H1 (cell line): Measurements from ENCODE around the gene HSPA12A. TPM values are rescaled to one million over a fixed set of nuclear protein-coding genes. Genes with fewer than 3 reads are reported as not detected.

Experiments used
- CBX5 ChIP-seq: fragments of 300-800, 300-1000 bp; sonication (generic); IDR thresholded peaks from 2 replicates; pipeline ENCODE4 v1.7.1; 2016; ENCODE audit warnings: antibody characterized with exemption, low read length, low read depth
- HDAC6 ChIP-seq: IDR thresholded peaks from one replicate; pipeline ENCODE4 v1.7.1; 2012; ENCODE audit warnings: low read depth, mild to moderate bottlenecking, inconsistent platforms, low read length, moderate library complexity
- MAFK ChIP-seq: IDR thresholded peaks from 2 replicates; pipeline ENCODE4 v1.6.1; 2012; ENCODE audit warnings: low read depth, mild to moderate bottlenecking, improper control_type of control experiment, low read length
- POLR2AphosphoS5 ChIP-seq: IDR thresholded peaks from 2 replicates; pipeline ENCODE4 v1.6.1; 2011; ENCODE audit warnings: low read depth, low read length
- RBBP5 ChIP-seq: IDR thresholded peaks from 2 replicates; pipeline ENCODE4 v1.7.1; 2012; ENCODE audit warnings: low read depth, mild to moderate bottlenecking, inconsistent platforms, low read length, moderate library complexity, borderline replicate concordance
- RFX5 ChIP-seq: IDR thresholded peaks from 2 replicates; pipeline ENCODE4 v1.6.1; 2011; ENCODE audit warnings: low read depth, low read length, improper control_type of control experiment, borderline replicate concordance
- SIRT6 ChIP-seq: IDR thresholded peaks from one replicate; pipeline ENCODE4 v1.7.1; 2012; ENCODE audit warnings: low read length, inconsistent platforms
- SP4 ChIP-seq: IDR thresholded peaks from 2 replicates; pipeline ENCODE4 v1.6.1; 2012; ENCODE audit warnings: low read length, inconsistent platforms
- TCF12 ChIP-seq: IDR thresholded peaks from 2 replicates; pipeline ENCODE4 v1.6.1; 2011; ENCODE audit warnings: low read depth, mild to moderate bottlenecking, low read length
- polyA plus RNA-seq, 7 experiments: library from polyadenylated mRNA; depleted of rRNA in 3 of 7; stranded (reverse) in 5 of 7; unstranded in 2 of 7; fragments of >200 nt in 5 of 7; fragments of 200-250 nt in 2 of 7; gene quantifications; 1 replicate in 5 of 7; 2 replicates in 1 of 7; 4 replicates in 1 of 7; pipeline versions ENCODE4 v1.2.1 to v1.2.3, GENCODE V29; 2011 to 2013; ENCODE audit warnings: missing spikeins in 2 of 7, mixed read lengths in 2 of 7
- total RNA-seq: library from RNA; stranded (reverse); fragmentation: NEBNext Ultra II Directional; extraction: Animal tissue kit (Norgen Biotek cat#: 25700); gene quantifications from 2 replicates; pipeline ENCODE4 v1.2.1, GENCODE V29; 2021
- TF ChIP-seq, protein P1 (sequence below): fragments of 300-600 bp; sonication (generic); IDR thresholded peaks from 2 replicates; pipeline ENCODE4 v1.7.1; 2012; ENCODE audit warnings: low read length, moderate library complexity, mild to moderate bottlenecking, inconsistent platforms; ENCODE audit not compliant: insufficient replicate concordance
- TF ChIP-seq, protein P2 (sequence below): IDR thresholded peaks from 2 replicates; pipeline ENCODE4 v1.6.1; 2011; ENCODE audit warnings: low read depth, mild to moderate bottlenecking, low read length; ENCODE audit not compliant: insufficient read depth
- TF ChIP-seq, protein P3 (sequence below): IDR thresholded peaks from 2 replicates; pipeline ENCODE4 v1.6.1; 2012; ENCODE audit warnings: inconsistent platforms

Gene HSPA12A
- total and polyA plus RNA-seq, 2 of the 8 experiments (the other 6 are each of a cell fraction or from before 2014, with no cell fraction given): 3.1 to 6.9 TPM

DNA sequence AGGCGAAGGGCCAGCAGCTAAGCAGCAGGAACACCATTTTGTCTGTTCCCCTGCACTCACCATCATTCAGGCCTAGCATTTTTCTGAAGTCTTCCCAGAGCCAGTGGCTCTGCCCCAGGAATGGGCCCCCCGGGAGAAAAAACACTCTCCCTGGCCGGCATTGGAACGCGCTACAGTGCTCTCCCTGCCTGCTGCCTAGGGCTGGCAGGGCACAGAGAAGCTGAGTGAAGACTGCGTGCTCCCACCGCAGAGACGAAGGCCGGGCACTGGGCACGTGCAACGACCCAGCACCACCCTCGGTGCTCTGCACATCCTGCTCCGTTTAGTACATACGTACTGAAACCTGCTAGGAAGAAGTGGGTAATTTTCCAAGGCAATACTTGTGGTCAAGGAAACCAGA lies 34.4 kb downstream of the HSPA12A start (continued):
- TF ChIP-seq, protein P1, sequence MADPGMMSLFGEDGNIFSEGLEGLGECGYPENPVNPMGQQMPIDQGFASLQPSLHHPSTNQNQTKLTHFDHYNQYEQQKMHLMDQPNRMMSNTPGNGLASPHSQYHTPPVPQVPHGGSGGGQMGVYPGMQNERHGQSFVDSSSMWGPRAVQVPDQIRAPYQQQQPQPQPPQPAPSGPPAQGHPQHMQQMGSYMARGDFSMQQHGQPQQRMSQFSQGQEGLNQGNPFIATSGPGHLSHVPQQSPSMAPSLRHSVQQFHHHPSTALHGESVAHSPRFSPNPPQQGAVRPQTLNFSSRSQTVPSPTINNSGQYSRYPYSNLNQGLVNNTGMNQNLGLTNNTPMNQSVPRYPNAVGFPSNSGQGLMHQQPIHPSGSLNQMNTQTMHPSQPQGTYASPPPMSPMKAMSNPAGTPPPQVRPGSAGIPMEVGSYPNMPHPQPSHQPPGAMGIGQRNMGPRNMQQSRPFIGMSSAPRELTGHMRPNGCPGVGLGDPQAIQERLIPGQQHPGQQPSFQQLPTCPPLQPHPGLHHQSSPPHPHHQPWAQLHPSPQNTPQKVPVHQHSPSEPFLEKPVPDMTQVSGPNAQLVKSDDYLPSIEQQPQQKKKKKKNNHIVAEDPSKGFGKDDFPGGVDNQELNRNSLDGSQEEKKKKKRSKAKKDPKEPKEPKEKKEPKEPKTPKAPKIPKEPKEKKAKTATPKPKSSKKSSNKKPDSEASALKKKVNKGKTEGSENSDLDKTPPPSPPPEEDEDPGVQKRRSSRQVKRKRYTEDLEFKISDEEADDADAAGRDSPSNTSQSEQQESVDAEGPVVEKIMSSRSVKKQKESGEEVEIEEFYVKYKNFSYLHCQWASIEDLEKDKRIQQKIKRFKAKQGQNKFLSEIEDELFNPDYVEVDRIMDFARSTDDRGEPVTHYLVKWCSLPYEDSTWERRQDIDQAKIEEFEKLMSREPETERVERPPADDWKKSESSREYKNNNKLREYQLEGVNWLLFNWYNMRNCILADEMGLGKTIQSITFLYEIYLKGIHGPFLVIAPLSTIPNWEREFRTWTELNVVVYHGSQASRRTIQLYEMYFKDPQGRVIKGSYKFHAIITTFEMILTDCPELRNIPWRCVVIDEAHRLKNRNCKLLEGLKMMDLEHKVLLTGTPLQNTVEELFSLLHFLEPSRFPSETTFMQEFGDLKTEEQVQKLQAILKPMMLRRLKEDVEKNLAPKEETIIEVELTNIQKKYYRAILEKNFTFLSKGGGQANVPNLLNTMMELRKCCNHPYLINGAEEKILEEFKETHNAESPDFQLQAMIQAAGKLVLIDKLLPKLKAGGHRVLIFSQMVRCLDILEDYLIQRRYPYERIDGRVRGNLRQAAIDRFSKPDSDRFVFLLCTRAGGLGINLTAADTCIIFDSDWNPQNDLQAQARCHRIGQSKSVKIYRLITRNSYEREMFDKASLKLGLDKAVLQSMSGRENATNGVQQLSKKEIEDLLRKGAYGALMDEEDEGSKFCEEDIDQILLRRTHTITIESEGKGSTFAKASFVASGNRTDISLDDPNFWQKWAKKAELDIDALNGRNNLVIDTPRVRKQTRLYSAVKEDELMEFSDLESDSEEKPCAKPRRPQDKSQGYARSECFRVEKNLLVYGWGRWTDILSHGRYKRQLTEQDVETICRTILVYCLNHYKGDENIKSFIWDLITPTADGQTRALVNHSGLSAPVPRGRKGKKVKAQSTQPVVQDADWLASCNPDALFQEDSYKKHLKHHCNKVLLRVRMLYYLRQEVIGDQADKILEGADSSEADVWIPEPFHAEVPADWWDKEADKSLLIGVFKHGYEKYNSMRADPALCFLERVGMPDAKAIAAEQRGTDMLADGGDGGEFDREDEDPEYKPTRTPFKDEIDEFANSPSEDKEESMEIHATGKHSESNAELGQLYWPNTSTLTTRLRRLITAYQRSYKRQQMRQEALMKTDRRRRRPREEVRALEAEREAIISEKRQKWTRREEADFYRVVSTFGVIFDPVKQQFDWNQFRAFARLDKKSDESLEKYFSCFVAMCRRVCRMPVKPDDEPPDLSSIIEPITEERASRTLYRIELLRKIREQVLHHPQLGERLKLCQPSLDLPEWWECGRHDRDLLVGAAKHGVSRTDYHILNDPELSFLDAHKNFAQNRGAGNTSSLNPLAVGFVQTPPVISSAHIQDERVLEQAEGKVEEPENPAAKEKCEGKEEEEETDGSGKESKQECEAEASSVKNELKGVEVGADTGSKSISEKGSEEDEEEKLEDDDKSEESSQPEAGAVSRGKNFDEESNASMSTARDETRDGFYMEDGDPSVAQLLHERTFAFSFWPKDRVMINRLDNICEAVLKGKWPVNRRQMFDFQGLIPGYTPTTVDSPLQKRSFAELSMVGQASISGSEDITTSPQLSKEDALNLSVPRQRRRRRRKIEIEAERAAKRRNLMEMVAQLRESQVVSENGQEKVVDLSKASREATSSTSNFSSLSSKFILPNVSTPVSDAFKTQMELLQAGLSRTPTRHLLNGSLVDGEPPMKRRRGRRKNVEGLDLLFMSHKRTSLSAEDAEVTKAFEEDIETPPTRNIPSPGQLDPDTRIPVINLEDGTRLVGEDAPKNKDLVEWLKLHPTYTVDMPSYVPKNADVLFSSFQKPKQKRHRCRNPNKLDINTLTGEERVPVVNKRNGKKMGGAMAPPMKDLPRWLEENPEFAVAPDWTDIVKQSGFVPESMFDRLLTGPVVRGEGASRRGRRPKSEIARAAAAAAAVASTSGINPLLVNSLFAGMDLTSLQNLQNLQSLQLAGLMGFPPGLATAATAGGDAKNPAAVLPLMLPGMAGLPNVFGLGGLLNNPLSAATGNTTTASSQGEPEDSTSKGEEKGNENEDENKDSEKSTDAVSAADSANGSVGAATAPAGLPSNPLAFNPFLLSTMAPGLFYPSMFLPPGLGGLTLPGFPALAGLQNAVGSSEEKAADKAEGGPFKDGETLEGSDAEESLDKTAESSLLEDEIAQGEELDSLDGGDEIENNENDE: no peak
- TF ChIP-seq RFX5 (no peak), SP4 (no peak), SIRT6 (no peak), MAFK (no peak), POLR2AphosphoS5 (no peak), CBX5 (no peak), RBBP5 (no peak), TCF12 (no peak), HDAC6 (no peak)
- TF ChIP-seq, protein P2, sequence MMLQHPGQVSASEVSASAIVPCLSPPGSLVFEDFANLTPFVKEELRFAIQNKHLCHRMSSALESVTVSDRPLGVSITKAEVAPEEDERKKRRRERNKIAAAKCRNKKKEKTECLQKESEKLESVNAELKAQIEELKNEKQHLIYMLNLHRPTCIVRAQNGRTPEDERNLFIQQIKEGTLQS: no peak
- TF ChIP-seq, protein P3, sequence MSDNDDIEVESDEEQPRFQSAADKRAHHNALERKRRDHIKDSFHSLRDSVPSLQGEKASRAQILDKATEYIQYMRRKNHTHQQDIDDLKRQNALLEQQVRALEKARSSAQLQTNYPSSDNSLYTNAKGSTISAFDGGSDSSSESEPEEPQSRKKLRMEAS: no peak
